ENCODE measurements around the gene IGFBP2.

DNA sequence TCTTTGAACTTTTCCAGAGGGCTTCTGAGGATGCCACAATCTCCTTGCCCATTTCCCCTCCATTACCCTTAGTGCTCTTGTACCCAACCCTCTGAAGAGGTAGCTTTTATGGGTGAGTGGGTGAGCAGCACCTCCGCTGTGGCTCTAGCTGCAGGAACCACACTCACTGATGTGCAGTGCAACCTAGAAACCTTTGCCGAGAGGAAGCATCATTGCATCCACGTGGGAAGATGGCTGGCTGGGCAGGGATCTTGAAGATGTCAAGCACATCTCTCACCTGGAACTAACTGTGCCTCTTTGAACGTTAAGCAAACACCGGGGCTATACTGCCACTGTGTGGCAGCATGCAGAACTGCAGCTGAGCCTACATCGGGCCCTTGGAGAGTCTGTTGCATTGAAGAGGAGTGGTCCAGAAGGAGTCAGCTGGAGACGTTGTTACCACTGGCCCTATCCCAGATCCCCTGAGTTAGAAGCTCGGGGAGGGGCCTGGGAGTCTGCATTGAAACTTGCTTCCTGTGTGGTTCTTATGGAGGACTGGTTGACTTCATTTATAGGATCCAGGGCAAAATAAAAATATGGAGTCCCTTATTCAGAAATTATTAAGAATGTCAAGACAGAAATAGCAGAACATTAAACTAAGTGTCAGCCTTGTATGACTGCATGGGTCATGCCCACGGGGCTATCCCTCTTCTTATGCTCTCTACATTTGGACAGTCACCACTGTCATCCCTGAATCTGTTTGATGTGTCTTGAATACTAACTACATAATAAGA is 33.4 kb downstream of the IGFBP2 start:
- TF ChIP-seq, protein P1, sequence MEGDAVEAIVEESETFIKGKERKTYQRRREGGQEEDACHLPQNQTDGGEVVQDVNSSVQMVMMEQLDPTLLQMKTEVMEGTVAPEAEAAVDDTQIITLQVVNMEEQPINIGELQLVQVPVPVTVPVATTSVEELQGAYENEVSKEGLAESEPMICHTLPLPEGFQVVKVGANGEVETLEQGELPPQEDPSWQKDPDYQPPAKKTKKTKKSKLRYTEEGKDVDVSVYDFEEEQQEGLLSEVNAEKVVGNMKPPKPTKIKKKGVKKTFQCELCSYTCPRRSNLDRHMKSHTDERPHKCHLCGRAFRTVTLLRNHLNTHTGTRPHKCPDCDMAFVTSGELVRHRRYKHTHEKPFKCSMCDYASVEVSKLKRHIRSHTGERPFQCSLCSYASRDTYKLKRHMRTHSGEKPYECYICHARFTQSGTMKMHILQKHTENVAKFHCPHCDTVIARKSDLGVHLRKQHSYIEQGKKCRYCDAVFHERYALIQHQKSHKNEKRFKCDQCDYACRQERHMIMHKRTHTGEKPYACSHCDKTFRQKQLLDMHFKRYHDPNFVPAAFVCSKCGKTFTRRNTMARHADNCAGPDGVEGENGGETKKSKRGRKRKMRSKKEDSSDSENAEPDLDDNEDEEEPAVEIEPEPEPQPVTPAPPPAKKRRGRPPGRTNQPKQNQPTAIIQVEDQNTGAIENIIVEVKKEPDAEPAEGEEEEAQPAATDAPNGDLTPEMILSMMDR (IDR thresholded peaks at IDR 0.05), result peak; percentile 94
- no peak for TF ChIP-seq POLR2AphosphoS5 (IDR thresholded peaks at IDR 0.05; ENCODE audit: low read depth, low read length)
- TF ChIP-seq TCF7L2 (IDR thresholded peaks at IDR 0.05; ENCODE audit: low read depth, low read length), result no peak
